ENCODE results near the gene SYT5. TPM values are rescaled to one million over a fixed set of nuclear protein-coding genes. Genes with fewer than 3 reads are reported as not detected.

SYT5 gene
- total and polyA plus RNA-seq, 2 donors from 2014 or later = not detected

DNA sequence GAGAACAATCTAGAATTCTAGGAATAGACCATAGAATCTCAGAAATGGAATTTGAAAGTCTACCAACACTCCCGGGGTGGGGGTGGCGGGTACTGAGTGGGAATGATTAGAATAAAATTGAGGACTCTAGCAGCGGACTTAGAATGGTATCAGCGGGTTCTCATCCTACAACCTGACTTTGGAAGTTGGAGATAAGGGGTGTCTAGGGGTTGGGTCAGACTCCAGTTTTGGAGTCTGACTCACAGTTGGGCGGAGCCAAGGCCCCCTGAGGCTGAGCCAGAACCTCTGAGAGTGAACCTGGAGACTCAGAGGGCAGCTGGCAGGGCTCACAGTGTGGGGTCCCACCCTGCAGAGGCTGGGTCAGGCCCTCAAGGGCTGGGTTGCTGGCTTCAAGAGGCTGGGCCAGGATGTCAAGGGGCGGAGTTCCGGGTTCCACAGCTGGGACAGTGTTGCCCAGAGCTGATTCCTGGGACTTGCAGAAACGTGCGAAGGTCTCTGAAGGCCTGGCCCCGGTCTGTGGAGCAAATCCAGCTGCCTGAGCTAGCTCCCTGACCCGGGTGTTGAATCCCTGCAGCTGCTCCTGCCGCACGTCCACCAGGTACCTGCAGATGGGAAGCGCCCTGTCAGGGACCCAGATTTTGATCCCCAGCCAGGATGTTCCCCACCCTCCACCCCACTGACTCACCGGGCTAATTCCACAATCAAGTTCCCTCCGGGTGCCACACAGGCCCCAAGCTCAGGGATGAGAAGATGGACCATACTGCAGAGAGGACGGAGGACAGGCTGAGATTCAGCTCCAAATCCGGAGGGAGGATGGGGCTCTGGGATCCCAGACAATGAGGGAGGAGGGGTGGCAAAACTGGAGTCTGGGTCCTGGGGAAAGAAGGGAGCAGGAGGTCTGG is 21.0 kb downstream of the SYT5 start:
- H3K4me1 ChIP-seq (ENCODE audit: control insufficient read depth in 2 of 3, insufficient read depth in 2 of 3, low read depth in 1 of 3, low read length in 3 of 3) = no peaks in the 10 kb centered on the region
- TF ChIP-seq, protein P1, sequence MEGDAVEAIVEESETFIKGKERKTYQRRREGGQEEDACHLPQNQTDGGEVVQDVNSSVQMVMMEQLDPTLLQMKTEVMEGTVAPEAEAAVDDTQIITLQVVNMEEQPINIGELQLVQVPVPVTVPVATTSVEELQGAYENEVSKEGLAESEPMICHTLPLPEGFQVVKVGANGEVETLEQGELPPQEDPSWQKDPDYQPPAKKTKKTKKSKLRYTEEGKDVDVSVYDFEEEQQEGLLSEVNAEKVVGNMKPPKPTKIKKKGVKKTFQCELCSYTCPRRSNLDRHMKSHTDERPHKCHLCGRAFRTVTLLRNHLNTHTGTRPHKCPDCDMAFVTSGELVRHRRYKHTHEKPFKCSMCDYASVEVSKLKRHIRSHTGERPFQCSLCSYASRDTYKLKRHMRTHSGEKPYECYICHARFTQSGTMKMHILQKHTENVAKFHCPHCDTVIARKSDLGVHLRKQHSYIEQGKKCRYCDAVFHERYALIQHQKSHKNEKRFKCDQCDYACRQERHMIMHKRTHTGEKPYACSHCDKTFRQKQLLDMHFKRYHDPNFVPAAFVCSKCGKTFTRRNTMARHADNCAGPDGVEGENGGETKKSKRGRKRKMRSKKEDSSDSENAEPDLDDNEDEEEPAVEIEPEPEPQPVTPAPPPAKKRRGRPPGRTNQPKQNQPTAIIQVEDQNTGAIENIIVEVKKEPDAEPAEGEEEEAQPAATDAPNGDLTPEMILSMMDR (IDR thresholded peaks at IDR 0.05; ENCODE audit: borderline replicate concordance, extremely low read depth, insufficient read depth) = no peak
- FAIRE-seq (no peak), DNase-seq (peak in 1 of 5 donors; percentile 52)
- intact Hi-C loops (cut with DNase I) = loop anchor here (10.0 kb wide), 1 partner anchor 266 kb away; no protein-coding TSS in a partner anchor
- no peaks in the 10 kb centered on the region for H3K36me3 ChIP-seq (ENCODE audit: control insufficient read depth in 2 of 3, insufficient read depth in 3 of 3, low read length in 3 of 3)
- H3K9me3 ChIP-seq (ENCODE audit: control insufficient read depth in 2 of 3, insufficient read depth in 1 of 3, low read length in 3 of 3) = no peaks in the 10 kb centered on the region
- H3K9ac ChIP-seq (ENCODE audit: low read length in 3 of 3) = no peak overlapping the region
- H3K27me3 ChIP-seq (ENCODE audit: control insufficient read depth, insufficient read depth, low read length) = peaks cover 7% of the 10 kb centered on the region
- no peak overlapping the region for H3K27ac ChIP-seq (ENCODE audit: low read depth in 2 of 2, low read length in 2 of 2)
- H3K4me3 ChIP-seq (ENCODE audit: low read length in 3 of 3) = no peak overlapping the region

DNA sequence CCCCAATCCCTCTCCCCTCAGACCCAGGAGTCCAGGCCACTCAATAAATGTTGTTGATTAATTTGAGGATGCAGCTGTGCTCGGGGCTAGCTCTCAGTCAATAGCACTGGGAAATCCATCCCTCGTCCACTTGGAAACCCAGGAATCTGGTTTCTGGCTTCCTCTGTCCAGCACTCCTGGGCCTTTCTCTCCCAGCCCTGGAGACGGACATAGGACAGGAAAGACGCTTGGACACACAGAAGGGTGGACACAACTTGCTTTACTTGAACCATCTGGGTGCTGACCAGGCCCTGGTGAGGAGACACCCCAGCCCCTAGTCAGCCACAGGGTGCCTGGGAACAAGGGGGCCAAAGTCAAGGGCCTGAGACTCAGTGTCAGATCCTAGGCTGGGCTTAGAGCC is 21.7 kb downstream of the SYT5 start:
- no peaks in the 10 kb centered on the region for H3K9me3 ChIP-seq (ENCODE audit: control insufficient read depth in 2 of 3, insufficient read depth in 1 of 3, low read length in 3 of 3)
- no peaks in the 10 kb centered on the region for H3K36me3 ChIP-seq (ENCODE audit: control insufficient read depth in 2 of 3, insufficient read depth in 3 of 3, low read length in 3 of 3)
- no peak for FAIRE-seq
- H3K27ac ChIP-seq (ENCODE audit: low read depth in 2 of 2, low read length in 2 of 2) = no peak overlapping the region
- H3K4me1 ChIP-seq (ENCODE audit: control insufficient read depth in 2 of 3, insufficient read depth in 2 of 3, low read depth in 1 of 3, low read length in 3 of 3) = no peaks in the 10 kb centered on the region
- DNase-seq = no peak
- TF ChIP-seq, protein P1 (IDR thresholded peaks at IDR 0.05; ENCODE audit: borderline replicate concordance, extremely low read depth, insufficient read depth) = no peak
- no peak overlapping the region for H3K9ac ChIP-seq (ENCODE audit: low read length in 3 of 3)
- no peak overlapping the region for H3K4me3 ChIP-seq (ENCODE audit: low read length in 3 of 3)
- H3K27me3 ChIP-seq (ENCODE audit: control insufficient read depth, insufficient read depth, low read length) = peaks cover 7% of the 10 kb centered on the region
- intact Hi-C loops (cut with DNase I) = loop anchor here (10.0 kb wide), 1 partner anchor 266 kb away; no protein-coding TSS in a partner anchor

- H3K27ac ChIP-seq (ENCODE audit: low read depth in 2 of 2, low read length in 2 of 2) = no peak within 1 kb of the TSS
- no peaks in the 10 kb centered on the region for H3K4me1 ChIP-seq (ENCODE audit: control insufficient read depth in 2 of 3, insufficient read depth in 2 of 3, low read depth in 1 of 3, low read length in 3 of 3)
- intact Hi-C loops (cut with DNase I) = loop anchor here (10.0 kb wide), 1 partner anchor 268 kb away; no protein-coding TSS in a partner anchor
- H3K36me3 ChIP-seq (ENCODE audit: control insufficient read depth in 2 of 3, insufficient read depth in 3 of 3, low read length in 3 of 3) = no peaks in the 10 kb centered on the region
- H3K9ac ChIP-seq (ENCODE audit: low read length in 3 of 3) = no peak within 1 kb of the TSS
- H3K27me3 ChIP-seq (ENCODE audit: control insufficient read depth, insufficient read depth, low read length) = peaks cover 4% of the 10 kb centered on the region
- DNase-seq = peak in 1 of 5 donors; percentile 61
- TF ChIP-seq, protein P1 (IDR thresholded peaks at IDR 0.05; ENCODE audit: borderline replicate concordance, extremely low read depth, insufficient read depth) = no peak
- H3K4me3 ChIP-seq (ENCODE audit: low read length in 3 of 3) = no peak within 1 kb of the TSS
- no peak for FAIRE-seq
- H3K9me3 ChIP-seq (ENCODE audit: control insufficient read depth in 2 of 3, insufficient read depth in 1 of 3, low read length in 3 of 3) = no peaks in the 10 kb centered on the region
Measured at GRCh38 chr19:55157064-55157908, 22.8 kb downstream of the SYT5 start, which contains the start of gene TNNI3. TNNI3 (minus strand) TSS chr19:55157732; CDS start chr19:55157589, 143 bp downstream.
